H1 (cell line): ENCODE measurements around the gene TFCP2. TPM values are rescaled to one million over a fixed set of nuclear protein-coding genes. Genes with fewer than 3 reads are reported as not detected.

Experiments used
- CTCF ChIA-PET: fragments of 300-600 bp; sonication (Branson Sonifier 250); formaldehyde crosslinking; loops from one replicate; lab custom pipeline; 2021; ENCODE audit not compliant: partially characterized antibody; lab: Charles Lee
- POLR2A ChIA-PET: fragments of 300-600 bp; sonication (Branson Sonifier 250); formaldehyde crosslinking; loops from one replicate; lab custom pipeline; 2021; ENCODE audit warnings: inconsistent platforms; ENCODE audit not compliant: partially characterized antibody; lab: Charles Lee
- DNase-seq, 2 experiments: peaks; one replicate each; pipeline versions ENCODE4 v3.0.0 to v3.0.0-alpha.2; 2010 to 2022; ENCODE audit warnings: low spot score in 2 of 2, low read depth in 1 of 2, mixed read lengths in 1 of 2
- FAIRE-seq: peaks from 2 replicates; lab custom pipeline; 2011; peaks lifted over from hg19 to GRCh38; lab: Jason Lieb, UNC
- H2AFZ ChIP-seq: 2 replicates; pipeline ENCODE4 v1.8.1; 2012; ENCODE audit warnings: low read length, inconsistent platforms
- H2AK5ac ChIP-seq: 2 replicates; pipeline ENCODE4 v1.6.1; 2013; ENCODE audit warnings: low read depth, low read length
- H2BK120ac ChIP-seq: replicated peaks from 2 replicates; pipeline ENCODE3; 2013; ENCODE audit warnings: low read depth, low read length, inconsistent platforms
- H2BK12ac ChIP-seq: 2 replicates; pipeline ENCODE4 v1.6.1; 2013; ENCODE audit warnings: low read depth, low read length
- H2BK15ac ChIP-seq: 2 replicates; pipeline ENCODE4 v1.6.1; 2013; ENCODE audit warnings: low read length
- H2BK20ac ChIP-seq: 2 replicates; pipeline ENCODE4 v1.6.1; 2013; ENCODE audit warnings: low read length
- H2BK5ac ChIP-seq: 2 replicates; pipeline ENCODE4 v1.6.1; 2013; ENCODE audit warnings: low read depth, low read length
- H3K14ac ChIP-seq: 2 replicates; pipeline ENCODE4 v1.6.1; 2013; ENCODE audit warnings: inconsistent platforms; ENCODE audit not compliant: insufficient read length
- H3K18ac ChIP-seq: 2 replicates; pipeline ENCODE4 v1.6.1; 2013; ENCODE audit warnings: low read length; ENCODE audit errors: extremely low read depth
- H3K23ac ChIP-seq: 2 replicates; pipeline ENCODE4 v1.6.1; 2013; ENCODE audit warnings: inconsistent platforms; ENCODE audit not compliant: insufficient read length
- H3K23me2 ChIP-seq: 2 replicates; pipeline ENCODE4 v1.6.1; 2013; ENCODE audit warnings: low read depth, low read length
- H3K27ac ChIP-seq: 2 replicates; pipeline ENCODE4 v1.6.1; 2011; ENCODE audit warnings: low read depth, low read length, inconsistent platforms
- H3K27me3 ChIP-seq, 4 experiments: replicated peaks in 1 of 4; 1 replicate in 1 of 4; 2 replicates in 3 of 4; pipeline versions ENCODE4 v1.6.1 to v1.8.1; 2011 to 2013; ENCODE audit warnings: low read length in 3 of 4, mild to moderate bottlenecking in 3 of 4, inconsistent platforms in 2 of 4, mixed read lengths in 2 of 4, moderate library complexity in 1 of 4; ENCODE audit not compliant: control insufficient read depth in 3 of 4, insufficient read depth in 3 of 4; ENCODE audit errors: extremely low read depth in 1 of 4
- H3K36me3 ChIP-seq, 4 experiments: 2 replicates each; pipeline versions ENCODE4 v1.6.1 to v1.8.1; 2011 to 2013; ENCODE audit warnings: mild to moderate bottlenecking in 4 of 4, low read length in 3 of 4, moderate library complexity in 2 of 4, control low read depth in 1 of 4, inconsistent platforms in 1 of 4; ENCODE audit not compliant: insufficient read depth in 4 of 4, control insufficient read depth in 2 of 4
- H3K4ac ChIP-seq: replicated peaks from 2 replicates; pipeline ENCODE3; 2013; ENCODE audit warnings: low read length, low read depth, mixed read lengths, inconsistent platforms; ENCODE audit not compliant: insufficient read length
- H3K4me1 ChIP-seq, 4 experiments: replicated peaks in 1 of 4; 1 replicate in 1 of 4; 2 replicates in 3 of 4; pipeline versions ENCODE4 v1.6.1 to v1.8.1; 2011 to 2013; ENCODE audit warnings: low read length in 3 of 4, inconsistent platforms in 2 of 4, mixed read lengths in 1 of 4; ENCODE audit not compliant: insufficient read depth in 4 of 4, control insufficient read depth in 3 of 4
- H3K4me2 ChIP-seq, 2 experiments: 2 replicates each; pipeline versions ENCODE4 v1.6.1 to v1.8.1; 2011 to 2013; ENCODE audit warnings: low read depth in 2 of 2, low read length in 2 of 2, control low read depth in 1 of 2, inconsistent platforms in 1 of 2, mild to moderate bottlenecking in 1 of 2; ENCODE audit not compliant: insufficient read depth in 1 of 2
- H3K4me3 ChIP-seq, 4 experiments: fragments of 200-600, 300-600 bp in 1 of 4; sonication (generic), shearing (Covaris generic), sonication (Bioruptor Twin) in 1 of 4; 2 replicates each; pipeline versions ENCODE4 v1.5.1 to v1.8.1; 2011 to 2016; ENCODE audit warnings: low read length in 4 of 4, low read depth in 3 of 4, control low read depth in 2 of 4, inconsistent platforms in 2 of 4, mild to moderate bottlenecking in 2 of 4, mixed read lengths in 1 of 4, moderate library complexity in 1 of 4; ENCODE audit not compliant: insufficient read depth in 2 of 4; ENCODE audit errors: extremely low read depth in 1 of 4
- H3K56ac ChIP-seq: replicated peaks from 2 replicates; pipeline ENCODE3; 2013; ENCODE audit warnings: low read depth, mild to moderate bottlenecking, mixed read lengths, low read length, inconsistent platforms; ENCODE audit not compliant: insufficient read length
- H3K79me1 ChIP-seq: 2 replicates; pipeline ENCODE4 v1.6.1; 2013; ENCODE audit warnings: low read depth, low read length, control low read depth
- H3K79me2 ChIP-seq, 2 experiments: 2 replicates each; pipeline versions ENCODE4 v1.6.1 to v1.8.1; 2012 to 2013; ENCODE audit warnings: low read length in 2 of 2, mild to moderate bottlenecking in 2 of 2, inconsistent platforms in 1 of 2; ENCODE audit not compliant: insufficient read depth in 2 of 2, control insufficient read depth in 1 of 2
- H3K9ac ChIP-seq, 4 experiments: replicated peaks in 1 of 4; 1 replicate in 1 of 4; 2 replicates in 3 of 4; pipeline versions ENCODE4 v1.6.1 to v1.8.1; 2011 to 2013; ENCODE audit warnings: low read depth in 3 of 4, low read length in 3 of 4, control low read depth in 2 of 4, mild to moderate bottlenecking in 2 of 4, moderate library complexity in 2 of 4, inconsistent platforms in 1 of 4; ENCODE audit errors: extremely low read depth in 1 of 4
- H3K9me3 ChIP-seq, 2 experiments: 2 replicates each; pipeline versions ENCODE4 v1.6.1 to v1.8.1; 2012 to 2013; ENCODE audit warnings: mild to moderate bottlenecking in 2 of 2, moderate library complexity in 2 of 2, control low read depth in 1 of 2, inconsistent platforms in 1 of 2, low read depth in 1 of 2, low read length in 1 of 2, mixed read lengths in 1 of 2; ENCODE audit not compliant: insufficient read depth in 2 of 2
- H4K20me1 ChIP-seq, 2 experiments: replicated peaks in 1 of 2; 2 replicates each; pipeline versions ENCODE3 to v1.8.1; 2011 to 2013; ENCODE audit warnings: inconsistent platforms in 2 of 2, low read length in 2 of 2, mild to moderate bottlenecking in 1 of 2; ENCODE audit not compliant: insufficient read depth in 2 of 2, control insufficient read depth in 1 of 2
- H4K5ac ChIP-seq: 2 replicates; pipeline ENCODE4 v1.6.1; 2013; ENCODE audit warnings: low read length, low read depth, mixed read lengths, inconsistent platforms; ENCODE audit not compliant: insufficient read length
- H4K8ac ChIP-seq: 2 replicates; pipeline ENCODE4 v1.8.0; 2013; ENCODE audit warnings: mild to moderate bottlenecking, moderate library complexity, low read length, inconsistent platforms; ENCODE audit not compliant: insufficient read depth; ENCODE audit errors: extremely low read depth
- H4K91ac ChIP-seq: replicated peaks from 2 replicates; pipeline ENCODE3; 2013; ENCODE audit warnings: low read length, mixed read lengths, inconsistent platforms; ENCODE audit not compliant: insufficient read length
- BACH1 ChIP-seq: IDR thresholded peaks from 2 replicates; pipeline ENCODE4 v1.6.1; 2012; ENCODE audit warnings: low read length, improper control_type of control experiment
- BRCA1 ChIP-seq: IDR thresholded peaks from 2 replicates; pipeline ENCODE4 v1.6.1; 2012; ENCODE audit warnings: low read depth, low read length, improper control_type of control experiment
- HDAC6 ChIP-seq: IDR thresholded peaks from one replicate; pipeline ENCODE4 v1.7.1; 2012; ENCODE audit warnings: low read depth, mild to moderate bottlenecking, inconsistent platforms, low read length, moderate library complexity
- KDM4A ChIP-seq: IDR thresholded peaks from one replicate; pipeline ENCODE4 v1.7.1; 2012; ENCODE audit warnings: low read depth, mild to moderate bottlenecking, moderate library complexity, low read length, inconsistent platforms; ENCODE audit not compliant: severe bottlenecking
- POU5F1 ChIP-seq: IDR thresholded peaks from 2 replicates; pipeline ENCODE4 v1.6.1; 2011; ENCODE audit warnings: low read depth, mild to moderate bottlenecking, low read length, moderate library complexity
- RAD21 ChIP-seq, 2 experiments: IDR thresholded peaks in 1 of 2; conservative IDR thresholded peaks in 1 of 2; 2 replicates each; pipeline ENCODE4 v1.6.1; 2011; ENCODE audit warnings: low read depth in 2 of 2, low read length in 2 of 2, improper control_type of control experiment in 1 of 2, inconsistent platforms in 1 of 2, mild to moderate bottlenecking in 1 of 2, moderate library complexity in 1 of 2
- RXRA ChIP-seq: IDR thresholded peaks from 2 replicates; pipeline ENCODE4 v1.6.1; 2011; ENCODE audit warnings: low read depth, mild to moderate bottlenecking, low read length, moderate library complexity; ENCODE audit not compliant: insufficient read depth
- SRF ChIP-seq: IDR thresholded peaks from 2 replicates; pipeline ENCODE4 v1.6.1; 2011; ENCODE audit warnings: mild to moderate bottlenecking, low read depth, low read length, moderate library complexity
- WGBS, 2 experiments: shearing (Covaris generic) in 1 of 2; methylation state at CpG; one replicate each; pipeline versions ENCODE4 v1.1.6 to v1.1.7; 2013 to 2015; ENCODE audit warnings: low lambda C conversion rate in 2 of 2, mixed read lengths in 2 of 2, inconsistent platforms in 1 of 2, low coverage in 1 of 2, missing lambda C conversion rate in 1 of 2; ENCODE audit not compliant: insufficient replicate concordance in 2 of 2, insufficient coverage in 1 of 2, insufficient read length in 1 of 2; ENCODE audit errors: extremely low coverage in 1 of 2, missing lambda C conversion rate in 1 of 2; 5-methylcytosine and 5-hydroxymethylcytosine counted together
- polyA plus RNA-seq, 7 experiments: library from polyadenylated mRNA; depleted of rRNA in 3 of 7; stranded (reverse) in 5 of 7; unstranded in 2 of 7; fragments of >200 nt in 5 of 7; fragments of 200-250 nt in 2 of 7; gene quantifications; 1 replicate in 5 of 7; 2 replicates in 1 of 7; 4 replicates in 1 of 7; pipeline versions ENCODE4 v1.2.1 to v1.2.3, GENCODE V29; 2011 to 2013; ENCODE audit warnings: missing spikeins in 2 of 7, mixed read lengths in 2 of 7
- total RNA-seq: library from RNA; stranded (reverse); fragmentation: NEBNext Ultra II Directional; extraction: Animal tissue kit (Norgen Biotek cat#: 25700); gene quantifications from 2 replicates; pipeline ENCODE4 v1.2.1, GENCODE V29; 2021
- TF ChIP-seq, protein P1 (sequence below): IDR thresholded peaks from 2 replicates; pipeline ENCODE4 v1.6.1; 2011; ENCODE audit warnings: low read depth, mild to moderate bottlenecking, low read length; ENCODE audit not compliant: insufficient read depth
- TF ChIP-seq, protein P2 (sequence below): IDR thresholded peaks from 2 replicates; pipeline ENCODE4 v1.6.1; 2012; ENCODE audit warnings: low read length, inconsistent platforms

Gene TFCP2
- total and polyA plus RNA-seq, 2 of the 8 experiments (the other 6 are each of a cell fraction or from before 2014, with no cell fraction given) = 19.8 to 49.2 TPM

DNA sequence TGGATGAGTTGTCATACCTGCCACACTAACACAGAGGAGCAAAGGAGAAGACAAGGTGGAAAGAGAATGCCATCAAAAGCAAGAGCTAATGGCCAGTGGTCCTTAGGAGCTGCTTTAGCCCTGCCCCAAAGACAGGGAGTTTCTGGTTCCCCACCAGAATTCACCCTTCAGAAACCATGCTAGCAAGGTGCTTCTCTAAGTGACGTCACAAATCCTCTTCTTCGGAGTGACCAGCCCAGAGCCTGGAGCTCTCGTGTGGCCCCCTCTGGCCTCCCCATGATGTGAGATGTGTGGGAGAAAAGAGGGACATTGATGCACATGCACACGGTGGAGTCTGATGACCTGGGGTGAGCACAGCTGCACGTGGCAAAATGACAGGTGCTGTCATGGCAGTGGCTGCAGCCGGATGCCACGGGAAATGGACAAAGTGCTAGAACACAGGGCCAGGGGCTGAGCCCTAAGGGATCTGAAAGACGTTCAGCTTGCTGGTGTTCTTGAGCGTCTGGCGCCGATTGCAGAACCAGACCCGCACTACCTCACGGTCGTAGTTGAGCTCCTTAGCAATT is 16.9 kb upstream of the TFCP2 start:
- Histone ChIP-seq H3K9ac (no peak overlapping the region), H2AK5ac (no peak overlapping the region), H3K4me1 (no peaks in the 10 kb centered on the region), H3K56ac (no peak overlapping the region), H3K79me1 (no peaks in the 10 kb centered on the region), H3K36me3 (no peaks in the 10 kb centered on the region), H4K91ac (no peak overlapping the region), H3K9me3 (no peaks in the 10 kb centered on the region), H3K14ac (no peak overlapping the region), H3K27ac (no peak overlapping the region), H3K27me3 (no peaks in the 10 kb centered on the region; a peak in 1 of 7 replicates), H3K4ac (no peak overlapping the region), H4K20me1 (no peaks in the 10 kb centered on the region), H3K23ac (no peak overlapping the region), H2BK20ac (no peak overlapping the region), H2BK15ac (no peak overlapping the region), H2BK12ac (no peak overlapping the region), H3K23me2 (no peaks in the 10 kb centered on the region), H2BK120ac (no peak overlapping the region), H3K79me2 (no peaks in the 10 kb centered on the region), H3K4me2 (no peak overlapping the region), H3K4me3 (no peak overlapping the region), H2AFZ (no peak overlapping the region), H4K5ac (no peak overlapping the region), H3K18ac (no peak overlapping the region), H2BK5ac (no peak overlapping the region), H4K8ac (no peak overlapping the region; the same call in 1 of the 2 replicates)
- CTCF ChIA-PET = interaction anchor here (0.6 to 1.9 kb wide), 4 partner anchors 9 to 151 kb away, joined by 3 to 4 read pairs (median 3); no protein-coding TSS in a partner anchor
- no peak for FAIRE-seq
- TF ChIP-seq RAD21 (IDR thresholded peaks at IDR 0.05 in 1 of 2, conservative IDR thresholded peaks at IDR 0.05 in 1 of 2; ENCODE audit: low read depth in 2 of 2, low read length in 2 of 2) (no peak), BRCA1 (no peak), SRF (no peak), RXRA (no peak), HDAC6 (no peak), POU5F1 (no peak), BACH1 (no peak), KDM4A (no peak)
- TF ChIP-seq, protein P1, sequence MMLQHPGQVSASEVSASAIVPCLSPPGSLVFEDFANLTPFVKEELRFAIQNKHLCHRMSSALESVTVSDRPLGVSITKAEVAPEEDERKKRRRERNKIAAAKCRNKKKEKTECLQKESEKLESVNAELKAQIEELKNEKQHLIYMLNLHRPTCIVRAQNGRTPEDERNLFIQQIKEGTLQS = no peak
- TF ChIP-seq, protein P2, sequence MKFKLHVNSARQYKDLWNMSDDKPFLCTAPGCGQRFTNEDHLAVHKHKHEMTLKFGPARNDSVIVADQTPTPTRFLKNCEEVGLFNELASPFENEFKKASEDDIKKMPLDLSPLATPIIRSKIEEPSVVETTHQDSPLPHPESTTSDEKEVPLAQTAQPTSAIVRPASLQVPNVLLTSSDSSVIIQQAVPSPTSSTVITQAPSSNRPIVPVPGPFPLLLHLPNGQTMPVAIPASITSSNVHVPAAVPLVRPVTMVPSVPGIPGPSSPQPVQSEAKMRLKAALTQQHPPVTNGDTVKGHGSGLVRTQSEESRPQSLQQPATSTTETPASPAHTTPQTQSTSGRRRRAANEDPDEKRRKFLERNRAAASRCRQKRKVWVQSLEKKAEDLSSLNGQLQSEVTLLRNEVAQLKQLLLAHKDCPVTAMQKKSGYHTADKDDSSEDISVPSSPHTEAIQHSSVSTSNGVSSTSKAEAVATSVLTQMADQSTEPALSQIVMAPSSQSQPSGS = no peak
- DNase-seq = no peak
- POLR2A ChIA-PET = interaction anchor here (0.6 to 1.2 kb wide), 5 partner anchors 10 to 137 kb away, joined by 3 to 4 read pairs (median 4); no protein-coding TSS in a partner anchor
- 94% methylated on average over 14 of the region's 14 CpGs; no CpG with 5 or more reads in 1 of the 2 experiments for WGBS, 2 experiments
